ENCODE results near the gene LRRC1. TPM values are rescaled to one million over a fixed set of nuclear protein-coding genes. Genes with fewer than 3 reads are reported as not detected.

LRRC1 gene
- total and polyA plus RNA-seq, 10 of the 15 experiments (the other 5 are each of a cell fraction or from before 2014, with no cell fraction given), result 0.35 to 9.3 (median 0.63) TPM

- ChIA-PET SMC1A (ENCODE audit: uncharacterized antibody, unreplicated experiment) (interaction anchor here (0.7 kb wide), 1 partner anchor 13 kb away, joined by 3 read pairs; no protein-coding TSS in a partner anchor), RAD21 (ENCODE audit: unreplicated experiment) (no interaction called here), CTCF (interaction anchor here (0.9 kb wide), 1 partner anchor 26 kb away, joined by 3 read pairs; no protein-coding TSS in a partner anchor), POLR2A (interaction anchor here (0.5 kb wide), 1 partner anchor 14 kb away, joined by 4 read pairs; no protein-coding TSS in a partner anchor)
- no peak overlapping the region for H2AFZ ChIP-seq (ENCODE audit: control insufficient read depth, low read depth, low read length)
- WGBS (ENCODE audit: insufficient coverage, insufficient replicate concordance, low lambda C conversion rate, missing lambda C conversion rate), result 31% methylated on average over 2 of the region's 2 CpGs
- H3K9ac ChIP-seq (ENCODE audit: control insufficient read depth, insufficient read depth, low read length), result no peak overlapping the region
- H3K4me3 ChIP-seq, result no peak overlapping the region
- no peaks in the 10 kb centered on the region for H3K79me2 ChIP-seq (ENCODE audit: control insufficient read depth, insufficient read depth, low read length)
- no peaks in the 10 kb centered on the region for H4K20me1 ChIP-seq (ENCODE audit: control insufficient read depth, insufficient read depth)
- no peaks in the 10 kb centered on the region for H3K36me3 ChIP-seq (ENCODE audit: control insufficient read depth in 2 of 2, insufficient read depth in 2 of 2, low read length in 1 of 2)
- no peak overlapping the region for H3K4me2 ChIP-seq (ENCODE audit: control insufficient read depth, insufficient read depth)
- no peaks in the 10 kb centered on the region for H3K9me3 ChIP-seq (replicated peaks; ENCODE audit: control insufficient read depth, insufficient read depth, low read length)
- no peak for FAIRE-seq
- H3K27me3 ChIP-seq (replicated peaks in 1 of 2; ENCODE audit: control insufficient read depth in 2 of 2, insufficient read depth in 2 of 2, low read length in 1 of 2), result no peaks in the 10 kb centered on the region; a peak in 1 of 4 replicates
- in situ Hi-C loops (cut with MboI) (no loop called here), intact Hi-C loops (cut with micrococcal nuclease; ENCODE audit: unreplicated experiment) (loop anchor here (5.0 kb wide), 1 partner anchor 232 kb away; no protein-coding TSS in a partner anchor)
- ATAC-seq, result no peak
- no peak for DNase-seq (ENCODE audit: low read depth, low spot score)
- no peaks in the 10 kb centered on the region for H3K4me1 ChIP-seq (ENCODE audit: control insufficient read depth, insufficient read depth, low read length)
- H3K27ac ChIP-seq (ENCODE audit: control insufficient read depth, insufficient read depth), result no peak overlapping the region
- no peak for TF ChIP-seq CBFB (IDR thresholded peaks at IDR 0.05; ENCODE audit: low read depth)
- TF ChIP-seq POLR2AphosphoS2 (IDR thresholded peaks at IDR 0.05; ENCODE audit: low read depth, low read length), result no peak
- no peak for TF ChIP-seq RFX5 (IDR thresholded peaks at IDR 0.05; ENCODE audit: low read depth, low read length)
- TF ChIP-seq CHD4 (IDR thresholded peaks at IDR 0.05), result no peak
- no peak for TF ChIP-seq HCFC1 (IDR thresholded peaks at IDR 0.05; ENCODE audit: low read length)
- TF ChIP-seq SREBF2 (IDR thresholded peaks at IDR 0.05; ENCODE audit: low read length), result no peak
- no peak for TF ChIP-seq MLLT1 (IDR thresholded peaks at IDR 0.05)
- no peak for TF ChIP-seq REST (IDR thresholded peaks at IDR 0.05; ENCODE audit: low read depth, low read length)
- TF ChIP-seq SUPT20H (IDR thresholded peaks at IDR 0.05; ENCODE audit: borderline replicate concordance, control insufficient read depth, low read depth, low read length), result no peak
- no peak for TF ChIP-seq ZNF274 (IDR thresholded peaks at IDR 0.05; ENCODE audit: insufficient read depth, insufficient read length)
- no peak for TF ChIP-seq SP1 (IDR thresholded peaks at IDR 0.05; ENCODE audit: low read depth, low read length)
- no peak for TF ChIP-seq RBBP5 (conservative IDR thresholded peaks at IDR 0.05)
- TF ChIP-seq RAD51 (IDR thresholded peaks at IDR 0.05), result no peak
- no peak for TF ChIP-seq RAD21 (IDR thresholded peaks at IDR 0.05; ENCODE audit: insufficient read depth, low read depth, low read length)
- TF ChIP-seq ZNF24 (IDR thresholded peaks at IDR 0.05), result no peak
- no peak for TF ChIP-seq SMARCA5 (IDR thresholded peaks at IDR 0.05)
- no TSS peak for BruUV-seq (replicated peaks)
Measured at GRCh38 chr6:53959717-53960116, 164.9 kb downstream of the LRRC1 start.

Measured in GM12878 (cell line).